HepG2 (cell line): ENCODE data around the gene B3GAT3. TPM values are rescaled to one million over a fixed set of nuclear protein-coding genes. Genes with fewer than 3 reads are reported as not detected.
A peak's percentile ranks its signal among the peaks of the same experiment; 100 is the strongest.

Experiments
- ASH2L ChIP-seq: fragments of 300-600, 200-600 bp; sonication (generic); IDR thresholded peaks from 2 replicates; pipeline ENCODE4 v1.7.0; 2017; ENCODE audit warnings: low read depth, mild to moderate bottlenecking, moderate library complexity, mixed read lengths, low read length; ENCODE audit not compliant: insufficient read length
- CBFB ChIP-seq: sonication (generic); formaldehyde crosslinking; IDR thresholded peaks from 2 replicates; pipeline ENCODE4 v1.4.0; 2020; ENCODE audit warnings: missing genetic modification reagents
- CCDC6 ChIP-seq: sonication (generic); formaldehyde crosslinking; IDR thresholded peaks from 2 replicates; pipeline ENCODE4 v1.8.1; 2022; ENCODE audit warnings: mild to moderate bottlenecking, missing genetic modification reagents, moderate library complexity
- MAFF ChIP-seq: IDR thresholded peaks from 2 replicates; pipeline ENCODE4 v1.6.1; 2011; ENCODE audit warnings: low read depth, low read length, improper control_type of control experiment
- MED8 ChIP-seq: sonication (generic); formaldehyde crosslinking; IDR thresholded peaks from 2 replicates; pipeline ENCODE4 v1.8.1; 2023; ENCODE audit warnings: mild to moderate bottlenecking, missing genetic modification reagents; ENCODE audit not compliant: insufficient replicate concordance
- RBM39 ChIP-seq: fragments of 200-400 bp; formaldehyde crosslinking; IDR thresholded peaks from one replicate; pipeline ENCODE4 v1.6.1; 2018; ENCODE audit warnings: antibody characterized with exemption, mild to moderate bottlenecking, low read depth, low read length; ENCODE audit not compliant: poor library complexity, severe bottlenecking
- SAP130 ChIP-seq: IDR thresholded peaks from 2 replicates; pipeline ENCODE4 v1.6.1; 2016; ENCODE audit warnings: low read depth
- SIN3A ChIP-seq: IDR thresholded peaks from 2 replicates; pipeline ENCODE4 v1.6.1; 2011; ENCODE audit warnings: low read depth, mild to moderate bottlenecking, control low read depth, low read length, borderline replicate concordance
- SOX5 ChIP-seq: IDR thresholded peaks from 2 replicates; pipeline ENCODE4 v1.6.1; 2016; ENCODE audit warnings: borderline replicate concordance
- TBP ChIP-seq: sonication (generic); formaldehyde crosslinking; IDR thresholded peaks from 2 replicates; pipeline ENCODE4 v1.5.0; 2020; ENCODE audit warnings: missing genetic modification reagents
- TBX3 ChIP-seq: fragments of 450-650 bp; IDR thresholded peaks from 2 replicates; pipeline ENCODE4 v1.6.1; 2017; ENCODE audit warnings: antibody characterized with exemption, mild to moderate bottlenecking, inconsistent platforms, borderline replicate concordance
- U2AF2 ChIP-seq: fragments of 200-400 bp; formaldehyde crosslinking; IDR thresholded peaks from 2 replicates; pipeline ENCODE4 v1.6.1; 2017; ENCODE audit warnings: low read depth, mild to moderate bottlenecking, low read length
- YEATS4 ChIP-seq: sonication (generic); formaldehyde crosslinking; IDR thresholded peaks from 2 replicates; pipeline ENCODE4 v1.4.0; 2020; ENCODE audit warnings: missing genetic modification reagents, borderline replicate concordance
- ZKSCAN1 ChIP-seq: fragments of 150-350 bp; IDR thresholded peaks from 2 replicates; pipeline ENCODE4 v1.6.1; 2014; ENCODE audit warnings: low read length
- ZNF17 ChIP-seq: sonication (generic); formaldehyde crosslinking; IDR thresholded peaks from 2 replicates; pipeline ENCODE4 v1.5.0; 2020; ENCODE audit warnings: mild to moderate bottlenecking, missing genetic modification reagents
- ZNF260 ChIP-seq: sonication (generic); formaldehyde crosslinking; IDR thresholded peaks from 2 replicates; pipeline ENCODE4 v1.4.0; 2020; ENCODE audit warnings: missing genetic modification reagents, low read depth, mild to moderate bottlenecking, borderline replicate concordance
- ZNF296 ChIP-seq: sonication (generic); formaldehyde crosslinking; conservative IDR thresholded peaks from 2 replicates; pipeline ENCODE4 v1.5.0; 2020; ENCODE audit warnings: mild to moderate bottlenecking, missing genetic modification reagents
- ZNF501 ChIP-seq: sonication (generic); formaldehyde crosslinking; IDR thresholded peaks from 2 replicates; pipeline ENCODE4 v1.5.1; 2020; ENCODE audit warnings: mild to moderate bottlenecking, moderate library complexity, missing genetic modification reagents
- ZNF552 ChIP-seq: sonication (generic); formaldehyde crosslinking; IDR thresholded peaks from 2 replicates; pipeline ENCODE4 v1.9.0; 2022; ENCODE audit warnings: missing genetic modification reagents, mild to moderate bottlenecking, borderline replicate concordance
- ZNF598 ChIP-seq: sonication (generic); formaldehyde crosslinking; IDR thresholded peaks from 2 replicates; pipeline ENCODE4 v1.5.1; 2020; ENCODE audit warnings: mild to moderate bottlenecking, missing genetic modification reagents, borderline replicate concordance
- ZNF614 ChIP-seq: IDR thresholded peaks from 2 replicates; pipeline ENCODE4 v1.6.1; 2018; ENCODE audit warnings: missing biosample characterization, missing genetic modification reagents, inconsistent platforms, borderline replicate concordance
- ZNF782 ChIP-seq: sonication (generic); formaldehyde crosslinking; IDR thresholded peaks from 2 replicates; pipeline ENCODE4 v1.4.0; 2020; ENCODE audit warnings: missing genetic modification reagents, mild to moderate bottlenecking, borderline replicate concordance
- polyA plus RNA-seq, 8 experiments: library from polyadenylated mRNA; depleted of rRNA in 3 of 8; stranded (reverse) in 7 of 8; unstranded in 1 of 8; fragments of >200 nt; fragmentation: Illumina TruSeq in 4 of 8; extraction: Trizol in 4 of 8; gene quantifications; 2 replicates each; pipeline versions ENCODE4 v1.2.1 to v1.2.3, GENCODE V29; 2011 to 2016; ENCODE audit warnings: low read depth in 4 of 8, missing spikeins in 1 of 8, mixed read lengths in 1 of 8; ENCODE audit not compliant: insufficient read depth in 1 of 8
- total RNA-seq, 5 experiments: library from RNA; depleted of rRNA; stranded (reverse); fragments of >200 nt; fragmentation: Illumina TruSeq; extraction: Trizol; gene quantifications; 2 replicates each; pipeline ENCODE4 v1.2.3, GENCODE V29; 2016; ENCODE audit warnings: low read depth in 1 of 5
- TF ChIP-seq, protein P1 (sequence below): IDR thresholded peaks from 2 replicates; pipeline ENCODE4 v1.6.1; 2016; ENCODE audit warnings: control low read depth
- TF ChIP-seq, protein P2 (sequence below): sonication (generic); formaldehyde crosslinking; IDR thresholded peaks from 2 replicates; pipeline ENCODE4 v1.8.0; 2022; ENCODE audit warnings: missing genetic modification reagents, mild to moderate bottlenecking, borderline replicate concordance
- TF ChIP-seq, protein P3 (sequence below): sonication (generic); formaldehyde crosslinking; IDR thresholded peaks from 2 replicates; pipeline ENCODE4 v1.4.0; 2020; ENCODE audit warnings: missing genetic modification reagents

B3GAT3 gene
- total and polyA plus RNA-seq, 2 of the 13 experiments (the other 11 are each of a cell fraction or from before 2014, with no cell fraction given), result 21.3 to 26.1 TPM

DNA sequence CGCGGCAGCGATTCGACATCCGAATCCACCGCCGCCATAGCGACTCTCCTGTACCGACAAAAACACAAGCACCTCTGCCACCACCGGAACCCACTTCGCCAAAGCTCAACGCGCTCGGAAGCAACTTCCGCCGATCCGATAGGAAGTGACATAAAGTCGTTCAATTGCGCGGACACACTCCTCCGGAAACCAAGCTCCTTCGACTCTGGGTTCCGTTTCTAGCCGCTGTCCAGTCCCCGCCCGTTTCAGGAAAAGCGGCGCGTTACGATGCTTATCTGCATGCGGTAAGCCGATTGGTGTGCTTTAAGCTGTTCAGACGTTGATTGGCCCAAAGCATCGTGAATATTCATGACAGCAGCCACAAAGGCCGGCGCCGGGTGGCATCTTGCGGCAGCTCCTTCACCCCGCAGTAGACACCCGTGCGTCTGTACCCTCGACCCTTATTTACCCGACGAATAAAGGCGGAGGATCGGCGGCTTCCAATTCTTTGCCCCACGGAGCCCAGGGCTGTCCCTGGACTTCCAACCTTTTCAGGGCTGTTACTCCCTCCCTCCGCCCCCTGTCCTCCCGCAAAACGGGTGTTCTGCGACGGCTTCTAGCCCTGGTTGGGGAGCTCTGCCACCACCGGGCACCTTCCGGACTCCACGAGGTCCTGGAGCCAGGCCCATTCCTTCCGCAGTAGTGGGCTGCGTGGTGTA lies 30.2 kb downstream of the B3GAT3 start, which contains the start of gene TUT1 (continued):
- 0 out of 2 replicates have a peak, but pooled peaks have one; percentile 21 for TF ChIP-seq U2AF2
- TF ChIP-seq ZNF552 (CRISPR knock-in tag), result no peak
- TF ChIP-seq CCDC6, result peak; percentile 88; the same call in 1 of the 2 replicates
- TF ChIP-seq ASH2L, result peak; percentile 98
- TF ChIP-seq, protein P1, sequence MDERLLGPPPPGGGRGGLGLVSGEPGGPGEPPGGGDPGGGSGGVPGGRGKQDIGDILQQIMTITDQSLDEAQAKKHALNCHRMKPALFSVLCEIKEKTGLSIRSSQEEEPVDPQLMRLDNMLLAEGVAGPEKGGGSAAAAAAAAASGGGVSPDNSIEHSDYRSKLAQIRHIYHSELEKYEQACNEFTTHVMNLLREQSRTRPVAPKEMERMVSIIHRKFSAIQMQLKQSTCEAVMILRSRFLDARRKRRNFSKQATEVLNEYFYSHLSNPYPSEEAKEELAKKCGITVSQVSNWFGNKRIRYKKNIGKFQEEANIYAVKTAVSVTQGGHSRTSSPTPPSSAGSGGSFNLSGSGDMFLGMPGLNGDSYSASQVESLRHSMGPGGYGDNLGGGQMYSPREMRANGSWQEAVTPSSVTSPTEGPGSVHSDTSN, result no peak
- peak; percentile 72; the same call in 1 of the 2 replicates for TF ChIP-seq ZNF782 (CRISPR knock-in tag)
- no peak for TF ChIP-seq ZNF17 (CRISPR knock-in tag)
- peak; percentile 72 for TF ChIP-seq RBM39
- TF ChIP-seq ZNF598 (CRISPR knock-in tag), result peak; percentile 78; the same call in 1 of the 2 replicates
- TF ChIP-seq SIN3A, result peak; percentile 89
- TF ChIP-seq ZNF614 (CRISPR knock-in tag), result peak; percentile 92
- peak; percentile 98 for TF ChIP-seq SAP130
- TF ChIP-seq ZNF260 (CRISPR knock-in tag), result no peak
- TF ChIP-seq CBFB (CRISPR knock-in tag), result peak; percentile 83
- peak; percentile 55; the same call in 1 of the 2 replicates for TF ChIP-seq TBX3
- TF ChIP-seq TBP (CRISPR knock-in tag), result no peak
- TF ChIP-seq, protein P2, sequence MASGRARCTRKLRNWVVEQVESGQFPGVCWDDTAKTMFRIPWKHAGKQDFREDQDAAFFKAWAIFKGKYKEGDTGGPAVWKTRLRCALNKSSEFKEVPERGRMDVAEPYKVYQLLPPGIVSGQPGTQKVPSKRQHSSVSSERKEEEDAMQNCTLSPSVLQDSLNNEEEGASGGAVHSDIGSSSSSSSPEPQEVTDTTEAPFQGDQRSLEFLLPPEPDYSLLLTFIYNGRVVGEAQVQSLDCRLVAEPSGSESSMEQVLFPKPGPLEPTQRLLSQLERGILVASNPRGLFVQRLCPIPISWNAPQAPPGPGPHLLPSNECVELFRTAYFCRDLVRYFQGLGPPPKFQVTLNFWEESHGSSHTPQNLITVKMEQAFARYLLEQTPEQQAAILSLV (CRISPR knock-in tag), result peak; percentile 88
- 0 out of 2 replicates have a peak, but pooled peaks have one; percentile 61 for TF ChIP-seq ZKSCAN1
- TF ChIP-seq ZNF501 (CRISPR knock-in tag), result peak; percentile 87
- TF ChIP-seq, protein P3, sequence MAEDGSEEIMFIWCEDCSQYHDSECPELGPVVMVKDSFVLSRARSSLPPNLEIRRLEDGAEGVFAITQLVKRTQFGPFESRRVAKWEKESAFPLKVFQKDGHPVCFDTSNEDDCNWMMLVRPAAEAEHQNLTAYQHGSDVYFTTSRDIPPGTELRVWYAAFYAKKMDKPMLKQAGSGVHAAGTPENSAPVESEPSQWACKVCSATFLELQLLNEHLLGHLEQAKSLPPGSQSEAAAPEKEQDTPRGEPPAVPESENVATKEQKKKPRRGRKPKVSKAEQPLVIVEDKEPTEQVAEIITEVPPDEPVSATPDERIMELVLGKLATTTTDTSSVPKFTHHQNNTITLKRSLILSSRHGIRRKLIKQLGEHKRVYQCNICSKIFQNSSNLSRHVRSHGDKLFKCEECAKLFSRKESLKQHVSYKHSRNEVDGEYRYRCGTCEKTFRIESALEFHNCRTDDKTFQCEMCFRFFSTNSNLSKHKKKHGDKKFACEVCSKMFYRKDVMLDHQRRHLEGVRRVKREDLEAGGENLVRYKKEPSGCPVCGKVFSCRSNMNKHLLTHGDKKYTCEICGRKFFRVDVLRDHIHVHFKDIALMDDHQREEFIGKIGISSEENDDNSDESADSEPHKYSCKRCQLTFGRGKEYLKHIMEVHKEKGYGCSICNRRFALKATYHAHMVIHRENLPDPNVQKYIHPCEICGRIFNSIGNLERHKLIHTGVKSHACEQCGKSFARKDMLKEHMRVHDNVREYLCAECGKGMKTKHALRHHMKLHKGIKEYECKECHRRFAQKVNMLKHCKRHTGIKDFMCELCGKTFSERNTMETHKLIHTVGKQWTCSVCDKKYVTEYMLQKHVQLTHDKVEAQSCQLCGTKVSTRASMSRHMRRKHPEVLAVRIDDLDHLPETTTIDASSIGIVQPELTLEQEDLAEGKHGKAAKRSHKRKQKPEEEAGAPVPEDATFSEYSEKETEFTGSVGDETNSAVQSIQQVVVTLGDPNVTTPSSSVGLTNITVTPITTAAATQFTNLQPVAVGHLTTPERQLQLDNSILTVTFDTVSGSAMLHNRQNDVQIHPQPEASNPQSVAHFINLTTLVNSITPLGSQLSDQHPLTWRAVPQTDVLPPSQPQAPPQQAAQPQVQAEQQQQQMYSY (CRISPR knock-in tag), result no peak
- no peak for TF ChIP-seq MAFF
- peak; percentile 93 for TF ChIP-seq YEATS4 (CRISPR knock-in tag)
- no peak for TF ChIP-seq MED8 (CRISPR knock-in tag)
- TF ChIP-seq ZNF296, result no peak
- no peak; the same call in 1 of the 2 replicates for TF ChIP-seq SOX5 (CRISPR knock-in tag)
